NCI-H524 treated with DMSO at 0.1 percent for 48 hours (cell line): ENCODE results near the gene UBN1.

Source experiments
- DNase-seq: peaks from one replicate; lab custom pipeline; 2025; lab: John Stamatoyannopoulos, UW

UBN1 gene

DNA sequence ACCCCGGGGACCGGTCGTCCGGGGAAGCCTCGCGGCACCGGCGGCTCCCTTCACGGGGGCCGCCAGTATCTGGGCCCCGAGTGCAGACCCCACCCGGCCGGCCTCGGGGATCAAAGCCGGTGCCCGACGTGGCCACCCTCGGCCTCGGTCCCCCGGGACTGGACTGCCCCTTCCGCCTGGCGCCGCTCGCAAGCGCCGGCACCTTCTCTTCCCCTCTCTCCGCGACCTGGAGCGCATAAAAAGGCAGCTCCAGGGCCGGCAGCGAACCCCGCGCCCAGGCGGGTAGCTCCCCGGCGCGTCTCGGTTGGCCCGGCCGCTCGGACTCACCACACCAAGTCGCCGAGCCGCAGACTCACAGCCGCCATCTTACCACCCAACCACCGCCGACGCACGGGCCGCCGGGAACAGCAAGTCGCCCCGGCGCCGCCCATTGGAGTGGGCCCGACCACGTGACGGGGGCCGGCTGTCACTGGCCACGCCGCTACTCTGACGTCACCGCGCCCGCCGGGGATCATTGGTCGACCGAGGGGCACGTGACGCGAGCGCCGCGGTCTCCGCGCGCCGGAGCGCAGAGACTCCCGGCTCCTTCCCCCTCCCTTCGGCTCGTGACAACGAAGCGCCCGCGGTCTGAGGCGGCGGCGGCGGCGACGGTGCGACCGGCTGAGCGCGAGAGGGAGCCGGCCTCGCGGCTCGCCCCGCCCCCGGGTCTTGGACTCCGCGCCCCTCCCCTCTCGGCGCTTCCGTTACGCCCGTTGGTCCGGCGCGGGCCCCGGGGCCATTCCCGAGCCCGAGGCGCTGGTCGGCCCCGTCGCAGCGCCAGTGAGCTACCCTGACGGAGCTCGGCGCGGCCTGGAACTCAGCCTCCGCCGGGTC is at the start of gene UBN1, which contains the start of gene GLYR1:
UBN1 (plus strand) TSS at position 581 of the 873 bp plus-strand sequence. CDS start 5,437 bp downstream, outside the sequence.
GLYR1 (minus strand) TSS at position 388 of the 873 bp plus-strand sequence; CDS start at position 365, 23 bp downstream.
- peak; percentile 65 for DNase-seq

DNA sequence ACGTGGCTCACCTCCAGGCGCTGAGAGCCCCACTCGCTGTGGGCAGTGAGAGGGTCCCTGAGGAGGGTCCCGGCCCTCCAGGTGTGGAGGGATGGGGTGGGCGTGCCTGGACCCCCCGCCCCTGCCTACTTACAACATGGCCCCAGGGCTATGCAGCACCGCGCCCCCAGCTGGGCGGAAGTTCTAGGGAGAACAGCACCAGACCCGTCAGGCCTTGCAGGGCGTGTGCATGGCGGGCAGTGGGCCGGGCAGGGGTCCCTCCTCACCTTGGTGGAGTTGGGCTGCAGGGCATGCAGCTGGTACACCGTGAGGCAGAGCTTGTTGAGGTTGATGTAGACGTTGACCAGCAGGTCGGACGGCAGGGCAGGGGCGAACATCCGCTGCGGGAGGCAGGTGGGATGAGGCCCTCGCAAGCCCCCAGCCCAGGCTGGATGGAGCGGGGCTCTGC is 49.5 kb upstream of the UBN1 start:
- no peak for DNase-seq

DNA sequence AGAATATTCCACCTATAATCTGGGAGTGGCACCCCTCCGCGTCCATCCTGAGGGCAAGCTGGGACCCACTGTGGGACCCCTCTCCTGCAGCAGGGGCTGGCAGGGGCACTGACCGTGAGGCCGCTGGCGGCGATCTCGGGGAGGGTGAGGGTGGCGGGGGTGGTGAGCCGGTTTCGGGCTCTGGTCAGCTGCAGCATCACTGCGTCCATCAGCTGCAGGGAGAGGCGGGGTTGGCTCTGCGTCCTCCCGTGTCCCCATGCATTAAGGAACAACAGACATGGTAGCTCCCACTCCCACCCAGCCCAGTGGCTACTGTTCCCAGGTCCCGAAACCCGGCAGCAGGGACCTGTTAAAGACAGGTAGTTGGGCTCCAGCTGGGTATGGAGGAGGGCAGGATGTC is 48.8 kb upstream of the UBN1 start:
- no peak for DNase-seq

DNA sequence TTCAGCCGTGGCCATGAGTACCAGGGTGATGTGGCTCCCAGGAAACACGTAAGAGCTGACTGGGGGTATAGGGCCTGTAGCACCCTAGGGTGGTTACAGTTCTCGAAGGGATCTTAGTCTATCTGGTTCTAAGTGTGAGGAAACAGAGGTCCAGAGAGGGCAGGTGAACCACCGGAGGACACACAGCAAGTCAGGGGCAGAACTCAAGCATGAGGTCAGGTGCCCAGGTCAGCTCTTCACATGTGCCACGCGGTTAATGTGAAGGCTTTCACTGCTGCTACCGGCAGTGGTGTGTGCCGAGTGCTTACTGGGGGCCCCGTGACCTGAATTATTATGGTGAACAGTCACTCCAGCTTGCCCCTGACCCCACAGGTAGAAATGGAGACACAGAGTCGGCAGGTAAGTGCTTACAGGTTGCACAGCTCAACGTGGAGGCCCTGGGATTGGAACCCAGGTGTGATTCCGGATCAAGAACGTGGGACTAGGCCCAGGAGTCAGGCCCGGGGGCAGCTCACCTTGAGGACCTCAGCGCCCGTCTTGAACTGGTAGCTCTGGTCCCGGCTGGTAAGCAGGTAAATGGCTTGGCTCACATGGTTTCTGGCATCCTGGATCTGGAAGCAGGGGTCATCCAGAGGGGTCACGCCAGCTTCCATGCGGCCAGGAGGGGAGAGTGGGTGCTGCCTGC is 48.0 kb upstream of the UBN1 start:
- no peak for DNase-seq

GRCh38 chr16:4800290-4801041 is 46.8 kb upstream of the UBN1 start:
- DNase-seq: peak; percentile 57

DNA sequence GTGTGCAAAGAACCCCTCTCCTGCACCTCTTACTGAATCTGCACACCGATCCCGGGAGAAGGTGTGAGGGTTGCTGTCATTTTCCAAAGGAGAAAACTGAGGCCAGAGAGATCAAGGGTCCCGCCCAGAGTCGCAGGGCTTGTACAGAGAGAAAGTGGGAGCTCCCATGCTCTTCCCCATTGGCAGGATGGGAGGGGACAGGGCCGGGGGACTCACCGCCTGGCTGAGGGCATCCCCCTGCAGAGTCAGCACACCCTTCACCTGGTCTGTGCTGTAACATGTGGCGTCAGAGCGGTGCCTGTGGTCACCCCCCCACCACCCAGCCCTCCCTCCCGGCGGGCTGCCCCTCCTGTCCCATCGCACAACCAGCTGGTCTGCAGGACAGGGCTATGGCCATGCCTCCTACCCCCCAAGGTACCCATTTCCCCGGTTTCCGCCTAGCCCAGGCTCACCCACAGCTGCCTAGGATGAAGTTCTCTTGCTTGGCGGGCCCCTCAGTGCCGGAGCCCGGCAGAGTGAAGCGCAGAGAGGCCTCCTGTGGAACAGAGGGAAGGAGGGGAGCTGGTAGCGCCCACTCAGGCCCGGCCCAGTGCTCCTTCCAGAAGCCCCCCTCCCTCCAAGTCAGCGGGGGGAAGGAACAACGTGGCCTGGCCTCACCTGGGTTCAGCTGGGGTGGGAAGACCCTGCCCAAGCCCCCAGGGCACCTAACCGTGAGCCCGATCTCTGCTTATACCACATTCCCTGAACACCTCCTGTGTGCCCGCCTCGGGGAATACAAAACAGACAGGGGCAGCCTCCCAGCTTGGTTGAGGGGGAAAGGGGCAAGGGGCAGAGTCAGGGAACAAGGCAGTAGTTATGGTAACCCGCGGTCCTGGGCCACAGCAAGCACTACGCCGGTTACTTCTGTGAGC is 46.0 kb upstream of the UBN1 start:
- no peak for DNase-seq

- DNase-seq: peak; percentile 20
Observed at GRCh38 chr16:4801962-4802658, 45.2 kb upstream of the UBN1 start, which contains the start of gene ROGDI. TSS of gene ROGDI (minus strand) at chr16:4802633. CDS start at chr16:4802571, 62 bp downstream.

DNA sequence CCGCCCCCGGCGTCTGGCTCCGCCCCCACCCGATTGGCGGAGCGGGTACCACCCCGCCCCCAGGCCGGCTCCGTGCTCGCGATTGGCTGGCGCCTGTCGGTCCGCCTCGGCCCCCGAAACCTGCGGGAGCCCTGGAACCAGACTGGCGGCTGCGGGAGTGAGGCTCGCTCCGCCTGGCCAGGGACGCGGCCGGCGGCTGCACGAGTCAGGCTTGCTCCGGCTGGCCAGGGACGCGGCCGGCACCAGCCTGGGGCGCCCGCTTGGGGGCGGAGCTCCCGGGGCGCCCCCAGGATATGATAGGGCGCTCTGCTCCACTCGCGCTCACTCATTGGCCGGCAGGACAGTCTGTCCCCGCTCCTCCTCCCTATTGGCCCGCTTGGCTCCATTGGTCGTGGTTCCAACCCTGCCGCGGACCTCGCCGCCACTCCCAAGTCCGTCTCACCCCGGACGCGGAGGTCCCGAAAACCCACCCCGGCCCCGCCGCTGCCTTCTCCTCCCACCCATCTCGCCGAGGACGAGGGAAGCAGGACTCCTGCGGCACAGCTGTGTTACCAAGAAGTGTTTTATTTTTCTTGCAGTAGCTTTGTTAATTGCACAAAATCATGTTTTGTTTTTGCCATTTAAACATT is 44.5 kb upstream of the UBN1 start:
- peak; percentile 74 for DNase-seq

DNA sequence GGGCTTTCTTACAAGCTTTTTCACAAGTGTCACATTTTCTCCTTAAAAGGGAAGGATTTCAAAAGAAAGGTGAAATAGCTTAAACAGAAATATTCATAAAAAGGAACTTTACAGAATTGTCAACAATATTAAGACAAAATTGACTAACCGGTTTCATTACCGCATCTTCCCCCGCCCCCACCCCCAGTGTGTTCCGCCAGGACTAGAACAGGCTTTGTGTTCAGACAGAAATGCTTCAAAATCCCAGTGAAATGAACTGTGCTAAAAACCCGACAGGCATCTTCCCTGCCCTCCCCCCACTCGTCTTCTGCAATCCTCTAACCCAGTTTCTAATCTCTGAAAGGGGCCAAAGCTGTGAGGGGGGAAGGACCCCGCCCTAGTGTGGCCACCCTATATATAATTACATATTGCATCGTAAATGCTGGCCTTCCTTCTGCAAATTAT is 43.9 kb upstream of the UBN1 start:
- no peak for DNase-seq

GRCh38 chr16:4803898-4804762 is 43.2 kb upstream of the UBN1 start:
- DNase-seq: no peak

GRCh38 chr16:4805231-4805630 is 42.0 kb upstream of the UBN1 start:
- no peak for DNase-seq

DNA sequence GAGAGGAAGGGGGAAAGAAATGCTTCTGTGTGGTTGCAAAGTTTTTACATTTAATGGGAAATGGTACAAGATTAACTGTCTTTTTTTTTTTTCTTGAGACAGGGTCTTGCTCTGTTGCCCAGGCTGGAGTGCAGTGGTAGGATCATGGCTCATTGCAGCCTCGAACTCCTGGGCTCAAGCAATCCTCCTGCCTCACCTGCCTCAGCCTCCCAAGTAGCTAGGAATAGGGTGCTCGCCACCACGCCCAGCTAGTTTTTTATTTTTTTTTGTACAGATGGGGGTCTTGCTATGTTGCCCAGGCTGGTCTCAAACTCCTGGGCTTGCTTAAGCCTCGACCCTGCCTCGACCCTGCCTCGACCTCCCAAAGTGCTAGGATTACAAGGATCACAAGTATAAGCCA is 41.0 kb upstream of the UBN1 start:
- no peak for DNase-seq

DNA sequence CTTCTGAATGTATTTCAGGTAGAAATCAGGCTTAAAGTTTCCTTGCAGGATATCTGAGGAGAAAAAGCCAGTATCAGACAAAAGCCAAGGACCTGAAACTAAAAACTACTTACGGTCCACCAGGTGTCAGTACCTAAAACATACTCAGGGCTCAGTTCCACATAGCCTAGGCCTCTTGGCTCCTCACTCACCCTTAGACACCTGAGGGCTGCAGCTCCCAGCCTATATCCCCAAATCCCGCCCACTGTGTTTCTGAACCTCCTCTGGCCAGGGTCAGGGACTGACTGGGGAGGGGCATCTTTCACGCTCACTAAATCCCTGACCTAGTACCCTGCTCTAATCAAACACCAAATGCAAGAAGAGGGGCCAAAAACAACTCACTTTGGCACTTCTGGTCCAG is 36.0 kb upstream of the UBN1 start:
- no peak for DNase-seq

GRCh38 chr16:4811773-4812172 is 35.5 kb upstream of the UBN1 start:
- no peak for DNase-seq

DNA sequence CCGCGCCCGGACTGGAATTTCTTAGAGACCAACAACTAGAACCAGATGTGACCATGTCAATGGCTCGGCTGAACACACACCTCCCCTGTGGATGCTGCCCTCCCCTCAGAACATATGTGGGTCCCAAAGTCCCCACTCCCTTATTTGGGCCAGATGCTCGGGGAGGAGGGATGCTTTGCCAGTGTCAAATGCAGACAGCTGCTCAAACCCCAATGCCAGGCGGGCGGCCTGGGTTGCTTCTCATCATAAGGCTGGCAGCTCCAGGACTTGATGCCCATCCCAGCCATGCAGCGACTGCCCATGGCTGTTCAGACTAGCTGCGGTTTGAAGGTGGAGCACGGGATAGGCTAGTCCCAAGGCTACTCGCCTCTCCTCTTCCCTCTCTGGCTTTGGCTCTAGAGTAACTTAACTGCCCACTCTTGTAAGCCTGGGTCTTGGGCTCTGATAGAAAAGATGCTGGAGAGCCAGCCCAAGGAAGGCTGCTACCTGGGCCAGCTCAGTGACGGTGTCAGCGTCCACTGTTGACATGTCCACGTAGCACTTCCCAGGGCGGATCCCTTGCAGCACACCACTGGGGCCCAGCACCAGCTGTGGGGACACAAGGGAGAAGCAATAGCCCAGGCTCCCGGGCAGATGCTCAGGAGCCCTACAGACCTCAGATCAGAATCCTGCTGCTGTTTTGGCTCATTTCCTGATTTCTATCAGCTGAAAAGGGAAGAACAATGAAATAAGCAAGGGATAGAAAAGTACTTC is 33.9 kb upstream of the UBN1 start:
- DNase-seq: no peak

DNA sequence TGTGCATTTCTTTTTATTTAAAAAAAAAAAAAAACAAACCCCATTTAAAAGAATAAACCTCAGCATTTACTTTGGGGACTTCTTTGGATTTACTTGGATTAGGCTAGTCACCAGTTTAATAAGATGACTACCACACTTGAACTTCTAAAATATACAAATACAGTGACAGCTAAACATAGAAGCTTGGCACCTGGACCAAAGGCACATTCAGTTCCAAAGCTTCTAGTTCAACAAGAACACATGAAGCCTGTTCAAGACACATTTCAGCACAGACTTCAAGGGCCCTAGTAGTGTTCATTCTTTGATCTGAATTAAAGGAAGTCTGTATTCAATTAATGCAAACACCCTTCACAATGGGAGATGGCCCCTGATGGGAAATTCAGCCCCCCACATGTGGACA is 33.2 kb upstream of the UBN1 start:
- DNase-seq: no peak

DNA sequence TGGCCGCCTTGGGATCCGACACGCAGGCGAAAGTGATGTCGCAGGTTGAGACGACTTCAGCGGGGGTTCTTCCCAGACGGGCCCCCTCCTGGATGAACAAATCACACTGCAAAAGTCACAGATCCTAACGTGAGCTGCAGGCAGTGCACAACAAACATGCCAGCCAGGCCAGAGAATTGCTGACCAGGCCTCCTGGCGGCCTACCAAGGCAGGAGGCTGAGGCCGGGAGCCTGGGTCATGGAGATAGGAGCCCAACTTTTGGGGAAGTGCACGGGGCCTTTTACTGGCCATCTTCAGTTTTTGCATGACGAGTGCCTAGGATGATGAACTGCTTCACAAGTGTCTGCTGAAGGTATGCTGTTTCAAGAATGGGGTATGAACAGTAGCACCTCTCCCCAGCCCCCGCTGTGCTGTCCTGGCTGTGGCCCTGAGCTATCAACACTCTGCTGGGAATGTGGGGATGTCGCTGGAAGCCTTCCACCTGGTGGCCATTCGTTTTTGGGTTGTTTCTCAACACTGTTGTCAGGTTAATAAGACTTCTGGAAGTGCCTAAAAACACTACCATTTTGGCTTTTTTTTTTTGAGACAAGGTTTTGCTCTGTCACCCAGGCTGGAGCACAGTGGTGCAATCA is 32.6 kb upstream of the UBN1 start:
- no peak for DNase-seq

DNA sequence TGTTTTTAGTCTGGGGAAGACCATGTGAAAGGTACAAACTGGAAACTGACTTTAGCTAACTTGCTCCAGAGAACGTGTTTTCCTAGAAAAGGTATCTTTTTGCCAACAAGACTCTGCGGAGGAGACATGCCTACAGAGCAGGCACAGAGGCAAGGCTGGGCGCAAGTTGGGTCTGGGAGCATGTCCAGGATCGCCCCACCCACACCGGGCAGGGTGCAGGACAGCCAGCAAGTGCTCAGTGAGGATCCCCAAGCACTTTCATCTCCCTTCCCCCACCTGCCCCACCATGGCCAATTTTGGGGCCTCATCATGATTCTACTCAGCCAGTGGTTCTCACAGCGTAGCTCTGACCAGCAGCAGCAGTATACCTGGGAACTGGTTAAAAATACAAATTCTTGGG is 26.6 kb upstream of the UBN1 start:
- no peak for DNase-seq
